ENCODE measurements around the gene ATMIN.

ATMIN gene

DNA sequence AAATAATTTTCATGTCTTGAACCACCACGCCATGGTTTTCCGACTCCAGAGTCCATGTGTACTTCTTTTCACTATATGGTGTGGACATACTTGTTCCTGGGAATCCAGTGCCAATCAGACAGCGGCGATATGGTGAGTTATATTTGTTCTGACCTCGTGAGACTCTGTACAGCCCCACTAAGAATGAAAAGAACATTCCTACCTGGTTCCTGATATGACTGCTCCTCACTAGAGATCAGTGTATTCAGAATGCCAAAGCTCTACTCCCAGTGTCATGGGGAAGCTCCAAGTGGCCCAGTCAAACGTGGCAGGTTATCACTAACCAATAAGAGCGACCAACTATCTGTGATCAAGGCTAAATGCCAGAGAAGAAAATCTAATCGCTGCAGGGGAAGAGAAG, 35.3 kb downstream of the ATMIN start:
- no peak for DNase-seq

DNA sequence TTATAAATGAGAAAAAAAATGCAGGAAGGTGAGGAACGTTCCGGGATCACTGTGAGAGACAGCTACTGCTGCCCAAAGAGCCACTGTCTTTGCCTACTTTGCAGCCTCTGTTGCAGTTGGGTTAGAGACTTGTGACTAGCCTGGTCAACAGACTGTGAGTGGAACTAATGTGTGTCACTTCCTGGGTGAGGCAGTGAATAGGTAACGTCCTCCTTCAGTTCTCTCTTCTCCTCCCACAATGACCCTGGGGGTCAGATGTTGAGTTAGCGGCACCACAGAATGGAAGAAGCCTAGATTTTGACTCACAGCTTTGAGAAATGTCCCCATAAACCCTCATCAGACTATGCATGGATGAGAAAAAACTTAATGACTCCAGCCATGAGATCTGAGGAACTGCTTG, 36.2 kb downstream of the ATMIN start:
- no peak for DNase-seq

GRCh38 chr16:81073560-81074330, 38.1 kb downstream of the ATMIN start:
- no peak for DNase-seq

- DNase-seq = peak; percentile 99
These were observed 41.0 kb downstream of the ATMIN start for GRCh38 chr16:81076566-81077075.

- DNase-seq = peak; percentile 99
These were observed 41.7 kb downstream of the ATMIN start, which contains the start of gene C16orf46 for GRCh38 chr16:81077076-81077940. Gene C16orf46, minus strand, starts transcription at chr16:81077238. Its CDS starts 13,283 bp downstream, at chr16:81063955.

DNA sequence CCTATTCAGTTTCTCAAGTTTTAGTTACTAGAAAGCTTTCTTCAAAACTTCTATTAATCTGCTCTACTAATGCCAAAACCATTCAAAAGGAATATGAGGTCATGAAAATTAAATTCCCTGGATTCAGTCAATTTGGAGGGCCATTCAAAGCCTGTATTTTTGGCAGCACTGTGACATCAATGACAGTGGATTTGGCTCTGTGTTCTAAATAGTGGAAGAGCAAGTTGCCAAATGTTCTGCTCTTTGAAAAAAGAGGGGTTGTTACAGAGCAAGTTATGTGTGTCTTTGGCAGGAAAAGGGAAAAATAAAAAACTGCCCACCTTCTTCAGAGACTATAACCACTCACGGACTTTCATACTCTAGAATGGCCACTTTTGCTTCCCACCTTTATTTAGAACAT, 44.6 kb downstream of the ATMIN start:
- DNase-seq = no peak

DNA sequence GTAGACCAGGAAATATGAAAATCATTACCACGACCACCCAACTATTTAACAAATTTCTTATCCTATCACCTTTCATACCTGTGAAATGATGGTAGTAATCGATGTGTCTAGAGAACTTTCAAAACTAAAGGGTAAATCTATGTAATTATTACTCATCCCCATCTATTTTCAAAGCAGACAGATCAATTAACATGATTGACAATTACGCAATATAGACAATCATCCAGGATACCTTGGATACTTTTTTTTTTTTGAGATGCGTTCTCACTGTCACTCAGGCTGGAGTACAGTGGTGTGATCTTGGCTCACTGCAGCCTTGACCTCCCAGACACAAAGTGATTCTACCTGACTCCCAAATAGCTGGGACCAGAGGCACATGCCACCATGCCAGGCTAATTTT, 45.4 kb downstream of the ATMIN start:
- no peak for DNase-seq

- DNase-seq = no peak
These were observed 53.2 kb downstream of the ATMIN start for GRCh38 chr16:81088836-81089235.

DNA sequence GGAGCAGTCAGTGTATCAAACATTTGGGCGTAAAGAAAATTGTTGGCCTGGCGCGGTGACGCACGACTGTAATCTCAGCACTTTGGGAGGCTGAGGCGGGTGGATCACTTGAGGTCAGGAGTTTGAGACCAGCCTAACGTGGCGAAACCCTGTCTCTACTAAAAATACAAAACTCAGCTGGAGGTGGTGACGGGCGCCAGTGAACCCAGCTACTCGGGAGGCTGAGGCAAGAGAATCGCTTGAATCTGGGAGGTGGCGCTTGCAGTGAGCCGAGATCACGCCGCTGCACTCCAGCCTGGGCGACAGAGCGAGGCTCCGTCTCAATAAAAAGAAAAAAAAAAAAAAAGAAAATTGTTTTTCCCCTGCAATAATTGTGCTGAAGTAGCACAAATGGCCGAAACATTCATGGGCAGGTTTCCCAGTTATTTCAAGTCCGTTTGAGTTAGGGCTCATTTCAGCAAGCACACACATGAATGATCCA, 59.2 kb downstream of the ATMIN start:
- peak; percentile 9 for DNase-seq

- DNase-seq = no peak
These were observed 60.0 kb downstream of the ATMIN start for GRCh38 chr16:81095653-81095952.

DNA sequence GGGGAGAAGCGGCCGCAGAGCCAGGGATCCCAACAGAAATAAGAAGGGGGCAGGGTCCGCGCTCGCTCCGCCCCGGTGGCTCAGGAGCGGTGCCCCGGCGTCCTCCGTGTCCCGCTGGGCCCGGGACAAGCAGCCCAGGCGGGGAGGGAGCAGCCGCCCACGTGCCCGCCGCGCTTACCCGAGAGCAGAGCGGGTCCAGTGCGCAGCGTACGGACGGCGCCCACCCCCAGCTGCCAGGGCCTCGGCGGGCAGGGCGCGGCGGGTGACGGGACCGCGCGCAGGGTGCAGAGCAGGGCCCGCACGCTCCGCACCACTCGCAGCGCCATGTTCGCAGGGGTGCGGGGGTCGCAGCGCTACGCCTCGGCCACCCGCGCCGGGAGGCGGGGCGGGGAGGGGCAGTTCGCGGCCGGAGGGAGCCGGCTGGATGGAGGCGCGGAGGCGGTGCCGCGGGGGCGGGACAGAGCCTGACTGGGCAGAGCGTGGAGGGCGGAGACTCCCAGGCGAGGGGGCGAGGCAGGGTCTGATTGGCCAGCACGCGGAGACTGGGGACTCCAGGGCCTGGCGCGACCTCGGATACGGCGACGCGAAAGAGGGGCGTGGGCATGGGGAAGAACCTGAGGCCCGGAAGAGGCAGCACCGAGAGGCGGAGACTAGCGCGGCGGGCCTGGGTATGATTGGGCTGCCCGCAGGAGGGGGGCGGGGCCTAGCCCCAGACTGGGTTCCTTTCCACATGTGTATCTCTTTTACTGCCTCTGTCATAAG, 60.5 kb downstream of the ATMIN start, which contains the start of gene GCSH:
TSS of gene GCSH (minus strand) at position 443 of the 762 bp plus-strand sequence. CDS start at position 326, 117 bp downstream.
- DNase-seq = peak; percentile 96

GRCh38 chr16:81096715-81097208, 61.1 kb downstream of the ATMIN start:
- no peak for DNase-seq

All from retina (tissue), 1 donor.